Measurements from ENCODE around the gene KLRF1.

DNA sequence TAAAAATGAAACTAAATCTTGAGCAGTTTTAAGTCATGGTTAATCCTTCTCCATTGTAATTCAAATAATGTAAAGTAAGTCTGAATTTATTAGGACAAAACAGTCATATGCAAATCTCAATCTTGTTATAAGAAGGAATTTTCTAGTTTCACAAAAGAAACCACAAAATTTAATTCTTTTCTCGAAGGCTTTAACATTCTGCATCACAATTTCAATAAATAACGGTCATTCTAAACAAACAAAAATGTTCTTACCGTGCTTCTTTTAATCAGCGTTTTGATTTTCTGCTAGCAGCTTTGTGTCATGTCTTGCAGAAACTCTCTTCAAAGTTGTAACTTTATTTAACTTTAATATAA lies 41.6 kb downstream of the KLRF1 start:
- TF ChIP-seq, protein P1, sequence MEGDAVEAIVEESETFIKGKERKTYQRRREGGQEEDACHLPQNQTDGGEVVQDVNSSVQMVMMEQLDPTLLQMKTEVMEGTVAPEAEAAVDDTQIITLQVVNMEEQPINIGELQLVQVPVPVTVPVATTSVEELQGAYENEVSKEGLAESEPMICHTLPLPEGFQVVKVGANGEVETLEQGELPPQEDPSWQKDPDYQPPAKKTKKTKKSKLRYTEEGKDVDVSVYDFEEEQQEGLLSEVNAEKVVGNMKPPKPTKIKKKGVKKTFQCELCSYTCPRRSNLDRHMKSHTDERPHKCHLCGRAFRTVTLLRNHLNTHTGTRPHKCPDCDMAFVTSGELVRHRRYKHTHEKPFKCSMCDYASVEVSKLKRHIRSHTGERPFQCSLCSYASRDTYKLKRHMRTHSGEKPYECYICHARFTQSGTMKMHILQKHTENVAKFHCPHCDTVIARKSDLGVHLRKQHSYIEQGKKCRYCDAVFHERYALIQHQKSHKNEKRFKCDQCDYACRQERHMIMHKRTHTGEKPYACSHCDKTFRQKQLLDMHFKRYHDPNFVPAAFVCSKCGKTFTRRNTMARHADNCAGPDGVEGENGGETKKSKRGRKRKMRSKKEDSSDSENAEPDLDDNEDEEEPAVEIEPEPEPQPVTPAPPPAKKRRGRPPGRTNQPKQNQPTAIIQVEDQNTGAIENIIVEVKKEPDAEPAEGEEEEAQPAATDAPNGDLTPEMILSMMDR (IDR thresholded peaks at IDR 0.05; ENCODE audit: low read depth, low read length) = no peak
- TF ChIP-seq POLR2A (IDR thresholded peaks at IDR 0.05; ENCODE audit: extremely low read depth, insufficient read length) = no peak
- TF ChIP-seq, protein P2, sequence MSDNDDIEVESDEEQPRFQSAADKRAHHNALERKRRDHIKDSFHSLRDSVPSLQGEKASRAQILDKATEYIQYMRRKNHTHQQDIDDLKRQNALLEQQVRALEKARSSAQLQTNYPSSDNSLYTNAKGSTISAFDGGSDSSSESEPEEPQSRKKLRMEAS (IDR thresholded peaks at IDR 0.05; ENCODE audit: low read depth, low read length) = no peak
